C4-2B (cell line): ENCODE data around the gene C5orf24.

Source experiments
- CTCF ChIP-seq: fragments of 450-650 bp; conservative IDR thresholded peaks from 2 replicates; pipeline ENCODE4 v1.5.1; 2017; ENCODE audit warnings: mild to moderate bottlenecking
- ZFX ChIP-seq: fragments of 450-650 bp; IDR thresholded peaks from 2 replicates; pipeline ENCODE4 v1.6.1; 2017

GRCh38 chr5:134873494-134873893 lies 27.7 kb downstream of the C5orf24 start:
- no peak for TF ChIP-seq CTCF
- TF ChIP-seq ZFX: no peak
